HL-60 (cell line): ENCODE measurements around the gene CDK15.

Source experiments
- POLR2AphosphoS5 ChIP-seq: IDR thresholded peaks from 2 replicates; pipeline ENCODE4 v1.6.1; 2012; ENCODE audit warnings: low read depth
- TF ChIP-seq, protein P1 (sequence below): IDR thresholded peaks from one replicate; pipeline ENCODE4 v1.5.1; 2011; ENCODE audit warnings: low read length, control low read depth, inconsistent platforms; ENCODE audit not compliant: insufficient read depth
- TF ChIP-seq, protein P2 (sequence below): IDR thresholded peaks from 2 replicates; pipeline ENCODE4 v1.6.1; 2012; ENCODE audit warnings: low read depth; ENCODE audit not compliant: insufficient replicate concordance

DNA sequence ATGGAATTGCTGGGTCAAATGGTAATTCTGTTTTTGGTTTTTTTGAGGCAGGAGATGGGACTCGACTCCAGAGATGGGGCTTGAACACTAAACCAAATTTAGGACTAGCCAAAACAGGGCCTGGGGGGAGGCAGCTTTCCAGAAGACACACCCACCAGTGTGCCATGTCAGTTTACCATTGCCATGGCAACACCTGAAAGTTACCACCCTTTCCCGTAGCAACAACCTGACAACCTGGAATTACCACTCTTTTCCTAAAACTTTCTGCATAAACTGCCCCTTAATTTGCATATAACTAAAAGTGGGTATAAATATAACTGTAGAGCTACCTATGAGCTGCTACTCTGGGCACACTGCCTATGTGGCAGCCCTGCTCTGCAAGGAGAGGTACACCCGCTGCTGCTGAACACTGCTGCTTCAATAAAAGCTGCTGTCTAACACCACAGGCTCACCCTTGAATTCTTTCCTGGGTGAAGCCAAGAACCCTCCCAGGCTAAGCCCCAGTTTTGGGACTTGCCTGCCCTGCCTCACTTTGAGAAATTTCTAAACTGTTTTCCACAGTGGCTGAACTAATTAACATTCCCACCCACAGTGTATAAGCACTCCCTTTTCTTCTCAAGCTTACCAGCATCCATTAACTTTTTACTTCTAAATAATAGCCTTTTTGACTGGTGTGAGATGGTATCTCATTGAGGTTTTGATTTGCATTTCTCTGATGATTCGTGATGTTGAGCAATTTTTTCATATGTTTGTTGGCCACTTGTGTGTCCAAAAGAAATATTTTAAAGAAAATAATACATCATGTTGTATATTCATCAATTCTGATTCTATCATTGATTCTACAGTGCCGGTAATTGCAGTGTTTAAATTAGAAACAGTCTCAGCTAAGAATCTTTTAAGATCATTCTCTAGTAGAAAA is 10.6 kb downstream of the CDK15 start:
- TF ChIP-seq, protein P1, sequence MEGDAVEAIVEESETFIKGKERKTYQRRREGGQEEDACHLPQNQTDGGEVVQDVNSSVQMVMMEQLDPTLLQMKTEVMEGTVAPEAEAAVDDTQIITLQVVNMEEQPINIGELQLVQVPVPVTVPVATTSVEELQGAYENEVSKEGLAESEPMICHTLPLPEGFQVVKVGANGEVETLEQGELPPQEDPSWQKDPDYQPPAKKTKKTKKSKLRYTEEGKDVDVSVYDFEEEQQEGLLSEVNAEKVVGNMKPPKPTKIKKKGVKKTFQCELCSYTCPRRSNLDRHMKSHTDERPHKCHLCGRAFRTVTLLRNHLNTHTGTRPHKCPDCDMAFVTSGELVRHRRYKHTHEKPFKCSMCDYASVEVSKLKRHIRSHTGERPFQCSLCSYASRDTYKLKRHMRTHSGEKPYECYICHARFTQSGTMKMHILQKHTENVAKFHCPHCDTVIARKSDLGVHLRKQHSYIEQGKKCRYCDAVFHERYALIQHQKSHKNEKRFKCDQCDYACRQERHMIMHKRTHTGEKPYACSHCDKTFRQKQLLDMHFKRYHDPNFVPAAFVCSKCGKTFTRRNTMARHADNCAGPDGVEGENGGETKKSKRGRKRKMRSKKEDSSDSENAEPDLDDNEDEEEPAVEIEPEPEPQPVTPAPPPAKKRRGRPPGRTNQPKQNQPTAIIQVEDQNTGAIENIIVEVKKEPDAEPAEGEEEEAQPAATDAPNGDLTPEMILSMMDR: no peak
- TF ChIP-seq POLR2AphosphoS5: no peak
- TF ChIP-seq, protein P2, sequence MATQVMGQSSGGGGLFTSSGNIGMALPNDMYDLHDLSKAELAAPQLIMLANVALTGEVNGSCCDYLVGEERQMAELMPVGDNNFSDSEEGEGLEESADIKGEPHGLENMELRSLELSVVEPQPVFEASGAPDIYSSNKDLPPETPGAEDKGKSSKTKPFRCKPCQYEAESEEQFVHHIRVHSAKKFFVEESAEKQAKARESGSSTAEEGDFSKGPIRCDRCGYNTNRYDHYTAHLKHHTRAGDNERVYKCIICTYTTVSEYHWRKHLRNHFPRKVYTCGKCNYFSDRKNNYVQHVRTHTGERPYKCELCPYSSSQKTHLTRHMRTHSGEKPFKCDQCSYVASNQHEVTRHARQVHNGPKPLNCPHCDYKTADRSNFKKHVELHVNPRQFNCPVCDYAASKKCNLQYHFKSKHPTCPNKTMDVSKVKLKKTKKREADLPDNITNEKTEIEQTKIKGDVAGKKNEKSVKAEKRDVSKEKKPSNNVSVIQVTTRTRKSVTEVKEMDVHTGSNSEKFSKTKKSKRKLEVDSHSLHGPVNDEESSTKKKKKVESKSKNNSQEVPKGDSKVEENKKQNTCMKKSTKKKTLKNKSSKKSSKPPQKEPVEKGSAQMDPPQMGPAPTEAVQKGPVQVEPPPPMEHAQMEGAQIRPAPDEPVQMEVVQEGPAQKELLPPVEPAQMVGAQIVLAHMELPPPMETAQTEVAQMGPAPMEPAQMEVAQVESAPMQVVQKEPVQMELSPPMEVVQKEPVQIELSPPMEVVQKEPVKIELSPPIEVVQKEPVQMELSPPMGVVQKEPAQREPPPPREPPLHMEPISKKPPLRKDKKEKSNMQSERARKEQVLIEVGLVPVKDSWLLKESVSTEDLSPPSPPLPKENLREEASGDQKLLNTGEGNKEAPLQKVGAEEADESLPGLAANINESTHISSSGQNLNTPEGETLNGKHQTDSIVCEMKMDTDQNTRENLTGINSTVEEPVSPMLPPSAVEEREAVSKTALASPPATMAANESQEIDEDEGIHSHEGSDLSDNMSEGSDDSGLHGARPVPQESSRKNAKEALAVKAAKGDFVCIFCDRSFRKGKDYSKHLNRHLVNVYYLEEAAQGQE: no peak
